GM18498 (cell line): Measurements from ENCODE around the gene H3-3A.
"Not testable (repeated sequence)": the region's sequence is repeated elsewhere in the genome, so short reads cannot be mapped to it uniquely, and the experiment has no call there.

Experiments used
- ATAC-seq: cut with Tn5 transposase; IDR thresholded peaks from one replicate; pipeline ENCODE4 v1.9.1; 2021; ENCODE audit warnings: mild to moderate bottlenecking, moderate library complexity; ENCODE audit not compliant: unreplicated experiment

The H3-3A gene

DNA sequence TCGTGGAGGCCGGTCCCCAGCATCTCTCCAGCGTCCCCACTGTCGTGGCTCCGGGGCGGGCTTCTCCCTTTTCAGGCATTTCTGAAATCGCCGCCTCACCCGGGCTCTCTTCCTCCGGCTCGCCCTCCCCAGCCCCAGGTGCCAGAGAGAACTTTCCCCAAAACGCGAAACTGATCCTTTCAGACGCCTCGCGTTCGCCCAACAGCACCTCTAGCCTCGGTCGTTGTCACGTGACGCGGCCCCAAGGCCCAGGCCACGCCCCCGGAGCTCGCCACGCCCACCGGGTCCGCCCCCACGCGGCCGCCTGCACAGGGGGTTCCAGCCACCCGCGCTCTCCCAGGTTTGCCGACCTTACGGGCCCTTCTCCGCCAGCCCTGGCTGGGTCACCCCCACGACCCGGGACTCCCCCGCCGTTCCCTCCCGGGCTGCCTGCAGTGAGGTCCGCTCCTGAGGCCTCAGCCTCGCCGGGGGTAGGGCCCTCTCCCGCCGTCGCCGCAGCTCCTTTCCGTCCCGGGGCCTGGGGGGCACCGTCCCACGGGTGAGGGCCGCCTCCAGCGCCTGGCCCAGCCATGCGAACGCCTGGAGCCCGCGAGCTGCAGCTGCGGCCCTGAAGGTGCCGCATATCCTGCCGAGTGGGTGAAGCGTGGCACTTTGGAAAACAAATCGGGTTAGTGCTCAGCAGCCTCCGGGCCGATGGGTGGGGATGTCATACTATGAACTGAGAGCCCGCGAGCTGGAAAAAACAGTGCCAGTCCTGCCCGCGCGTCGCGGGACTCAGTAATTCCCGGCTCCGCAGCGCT, 21.0 kb downstream of the H3-3A start:
- peak; percentile 87 for ATAC-seq

DNA sequence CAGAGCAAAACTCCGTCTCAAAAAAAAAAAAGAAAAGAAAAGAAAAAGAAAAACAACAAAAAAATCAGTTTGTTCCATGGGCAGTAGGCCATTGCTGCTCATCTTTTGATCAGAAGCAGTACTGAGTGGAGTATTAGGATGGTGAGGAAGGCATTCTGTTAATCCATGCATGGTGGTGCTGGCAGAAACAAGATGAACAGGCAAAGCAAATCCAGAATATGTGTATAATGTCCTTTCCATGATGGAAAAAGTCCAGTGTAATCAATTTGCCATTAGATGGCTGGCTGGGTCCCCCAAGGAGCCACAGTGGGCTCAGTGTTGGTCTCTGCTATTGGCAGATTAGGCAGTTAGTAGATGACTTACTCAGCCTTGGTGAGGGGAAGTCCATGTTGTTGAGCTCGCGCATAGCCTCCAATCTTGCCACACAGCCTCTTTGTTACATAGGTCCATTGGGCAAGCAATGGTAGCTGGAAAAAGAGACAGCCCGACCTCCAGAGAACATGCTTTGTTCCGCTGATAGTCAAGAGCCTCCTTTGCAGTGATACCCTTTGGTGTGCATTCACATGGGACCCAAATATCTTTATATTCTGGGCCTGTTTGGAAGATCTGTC, 23.3 kb downstream of the H3-3A start:
- no peak for ATAC-seq

GRCh38 chr1:226086776-226087175, 24.3 kb downstream of the H3-3A start:
- no peak for ATAC-seq

- ATAC-seq: no peak
Observed at GRCh38 chr1:226091461-226091860, 28.9 kb downstream of the H3-3A start.

DNA sequence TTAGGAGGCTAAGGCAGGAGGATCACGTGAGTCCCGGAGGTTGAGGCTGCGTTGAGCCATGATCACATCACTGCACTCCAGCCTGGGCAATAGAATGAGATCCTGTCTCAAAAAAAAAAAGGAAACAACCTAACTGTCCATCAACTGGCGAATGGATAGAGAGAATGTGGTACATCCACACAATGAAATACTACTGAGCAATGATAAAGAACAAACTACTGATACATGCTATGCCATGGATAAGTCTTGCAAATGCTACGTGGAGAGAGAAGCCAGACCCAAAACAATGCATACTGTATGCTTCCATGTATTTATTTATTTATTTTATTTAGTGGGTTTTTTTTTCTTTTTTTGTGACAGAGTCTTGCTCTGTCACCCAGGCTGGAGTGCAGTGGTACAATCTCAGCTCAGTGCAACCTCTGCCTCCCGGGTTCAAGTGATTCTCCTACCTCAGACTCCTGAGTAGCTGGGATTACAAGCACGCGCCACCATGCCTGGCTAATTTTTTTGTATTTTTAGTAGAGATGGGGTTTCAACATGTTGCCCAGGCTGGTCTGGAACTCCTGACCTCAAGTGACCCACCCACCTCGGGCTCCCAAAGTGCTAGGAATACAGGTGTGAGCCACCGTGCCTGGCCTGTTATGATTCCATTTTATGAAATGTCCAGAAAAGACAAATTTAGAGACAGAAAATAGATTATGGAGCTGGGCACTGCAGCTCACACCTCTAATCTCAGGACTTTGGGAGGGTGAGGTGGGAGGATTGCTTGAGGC, 29.7 kb downstream of the H3-3A start:
- ATAC-seq: not testable (repeated sequence)

GRCh38 chr1:226092965-226093364, 30.4 kb downstream of the H3-3A start:
- ATAC-seq: no peak

- ATAC-seq: no peak
Observed at GRCh38 chr1:226093621-226094020, 31.1 kb downstream of the H3-3A start.

DNA sequence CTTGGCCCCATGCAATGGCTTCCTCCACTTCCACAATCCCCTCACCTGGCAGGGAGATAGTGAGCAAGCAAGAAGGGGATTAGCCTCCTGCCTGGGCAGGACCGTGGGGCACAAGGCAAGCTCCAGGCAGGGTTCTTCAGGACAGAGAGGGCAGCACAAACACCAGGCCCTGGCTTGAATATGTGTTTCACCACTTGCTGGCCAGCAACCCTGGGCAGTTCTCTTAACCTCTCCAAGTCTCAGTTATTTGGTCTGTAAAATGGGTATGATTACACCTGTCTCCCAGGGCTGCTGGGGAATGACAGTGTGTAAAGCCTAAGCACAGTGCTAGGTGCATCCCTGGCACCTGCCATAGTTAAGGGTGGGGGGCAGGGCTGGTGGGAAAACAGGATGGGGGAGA, 31.9 kb downstream of the H3-3A start:
- no peak for ATAC-seq

- ATAC-seq: no peak
Observed at GRCh38 chr1:226095286-226095685, 32.8 kb downstream of the H3-3A start.

DNA sequence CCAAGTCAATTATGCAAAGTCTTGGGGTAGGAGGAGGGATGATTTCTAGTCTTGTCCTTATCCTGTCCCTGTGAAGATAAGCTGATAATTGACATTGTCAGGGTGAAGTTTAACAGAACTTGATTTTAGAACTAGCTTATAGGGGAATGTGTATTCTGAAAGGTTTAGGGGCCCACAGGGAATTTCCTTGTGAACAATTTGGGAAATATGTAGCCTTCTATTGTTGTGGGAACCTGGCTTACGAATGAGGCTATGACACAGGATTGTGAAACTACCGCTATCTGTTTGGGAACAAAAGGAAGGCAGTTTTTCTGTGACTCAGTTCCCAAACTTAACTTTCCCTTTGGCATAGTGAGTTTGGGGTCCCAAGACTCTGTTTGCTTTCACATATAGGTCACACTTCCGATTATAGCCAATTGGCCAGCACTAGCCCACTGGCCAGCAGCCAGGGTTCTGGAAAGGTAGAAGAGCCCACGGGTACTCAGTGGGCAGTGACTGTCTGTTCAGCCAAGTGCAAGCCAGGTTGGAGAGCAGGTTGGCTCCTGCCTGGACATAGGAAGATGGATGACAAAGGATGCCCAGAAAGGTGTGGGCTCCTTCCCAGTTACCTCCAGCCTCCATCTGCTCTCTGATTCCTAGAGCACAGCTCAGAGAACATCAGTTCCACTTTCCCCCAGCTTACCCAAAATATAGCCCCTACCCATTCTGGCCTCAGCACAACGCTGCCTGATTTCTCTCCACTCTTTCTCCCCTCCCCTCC, 35.5 kb downstream of the H3-3A start:
- ATAC-seq: no peak

- ATAC-seq: no peak
Observed at GRCh38 chr1:226098870-226099835, 36.6 kb downstream of the H3-3A start.

DNA sequence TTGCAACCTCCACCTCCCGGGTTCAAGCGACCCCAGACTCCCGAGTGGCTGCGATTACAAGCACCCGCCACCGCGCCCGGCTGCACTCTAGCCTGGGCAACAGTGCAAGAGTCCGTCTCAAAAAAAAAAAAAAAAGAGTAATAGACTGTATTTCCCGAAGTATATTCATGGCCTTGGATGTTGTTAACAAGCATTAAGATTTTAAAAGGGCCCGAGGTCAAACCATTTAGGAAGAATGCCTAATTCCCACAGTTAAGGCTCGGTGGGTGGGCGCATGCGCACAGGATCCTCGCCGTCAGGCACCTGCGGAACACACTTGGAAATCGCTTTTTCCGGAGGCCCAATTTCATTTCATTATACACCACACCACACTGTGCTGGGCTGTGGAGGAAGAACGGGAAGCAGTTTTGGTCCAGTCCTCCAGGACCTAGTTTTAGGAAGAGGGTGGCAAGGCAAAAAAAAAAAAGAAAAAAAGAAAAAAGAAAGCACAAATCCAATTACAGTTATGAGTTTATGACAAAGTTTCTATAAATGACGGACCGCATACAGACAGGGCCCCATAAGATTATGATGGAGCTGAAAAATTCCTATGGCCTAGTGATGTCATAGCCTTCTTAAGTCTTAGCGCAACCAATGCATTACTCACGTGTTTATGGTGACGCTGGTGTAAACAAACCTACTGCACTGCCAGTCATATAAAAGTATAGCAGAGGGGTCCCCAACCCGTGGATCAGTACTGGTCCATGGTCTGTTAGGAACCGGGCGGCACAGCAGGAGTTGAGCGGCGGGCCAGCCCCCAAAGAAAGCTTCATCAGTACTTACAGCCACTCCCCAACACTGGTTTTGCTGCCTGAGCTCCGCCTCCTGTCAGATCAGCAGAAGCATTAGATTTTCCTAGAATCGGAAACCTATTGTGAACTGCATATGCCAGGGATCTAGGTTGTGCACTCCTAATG, 38.2 kb downstream of the H3-3A start:
- peak; percentile 53 for ATAC-seq

DNA sequence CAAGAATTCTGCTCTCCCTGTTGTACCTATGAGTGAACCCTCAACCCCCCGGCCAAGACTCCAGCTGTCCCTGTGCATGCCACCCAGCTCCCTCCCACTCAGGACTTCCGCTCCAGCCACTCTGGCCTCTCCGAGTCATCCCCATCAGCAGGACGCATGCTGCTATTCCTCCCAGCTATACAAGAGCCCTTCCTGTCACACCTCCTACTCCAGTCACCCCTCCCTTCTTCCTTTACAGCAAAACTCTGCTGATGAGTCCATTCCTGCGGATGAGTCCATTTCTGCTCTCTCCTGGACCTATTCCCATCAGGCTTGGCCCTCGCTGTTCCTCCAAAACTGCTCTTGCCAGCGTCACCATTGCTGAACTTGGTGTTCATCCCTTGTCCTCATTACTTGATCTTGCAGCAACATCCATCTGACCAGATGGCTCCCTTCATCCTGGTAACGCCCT, 42.2 kb downstream of the H3-3A start:
- no peak for ATAC-seq

- no peak for ATAC-seq
Observed at GRCh38 chr1:226107471-226108460, 45.2 kb downstream of the H3-3A start.

DNA sequence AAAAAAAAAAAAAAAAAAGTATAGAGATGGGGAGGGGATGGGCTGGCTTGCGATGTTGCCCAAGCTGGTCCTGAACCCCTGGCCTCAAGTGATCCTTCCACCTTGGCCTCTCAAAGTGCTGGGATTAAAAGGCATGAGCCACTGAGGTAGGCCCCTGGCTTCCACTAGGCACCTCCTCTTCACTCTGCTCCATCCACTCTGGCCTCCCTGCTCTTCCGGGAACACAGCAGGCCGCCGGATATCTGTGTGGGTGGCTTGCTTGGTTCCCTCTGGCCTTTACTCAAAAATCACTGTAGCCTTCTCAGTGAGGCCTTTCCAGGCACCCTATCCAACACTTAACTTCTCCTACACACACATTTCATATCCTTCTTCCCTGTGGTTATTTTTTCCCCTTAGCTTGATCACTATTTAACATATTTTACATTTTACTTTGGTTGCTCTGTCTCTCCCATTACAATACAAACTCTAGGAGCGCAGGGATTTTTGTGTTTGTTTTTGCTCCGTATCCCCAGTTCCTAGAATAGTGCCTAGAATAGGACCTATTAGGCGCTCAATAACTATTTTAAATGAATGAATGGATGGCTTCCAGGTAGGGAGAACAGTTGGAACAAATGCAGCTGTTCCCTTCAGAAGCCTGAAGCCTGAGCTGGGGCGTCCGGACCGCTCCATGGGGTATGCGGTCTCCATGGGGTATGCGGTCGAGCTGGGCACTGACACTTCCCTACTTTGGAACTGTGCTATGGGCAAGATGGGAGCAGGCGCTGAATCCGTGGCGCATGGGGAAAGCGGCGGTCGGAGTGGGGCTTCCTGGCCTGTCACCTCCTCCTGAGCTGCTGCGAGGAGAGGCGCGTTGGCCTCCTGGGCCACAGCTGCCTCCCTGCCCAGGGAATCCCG, 46.7 kb downstream of the H3-3A start:
- no peak for ATAC-seq

- peak; percentile 84 for ATAC-seq
Observed at GRCh38 chr1:226109829-226110248, 47.3 kb downstream of the H3-3A start.
